GM19023 (cell line): ENCODE results near the gene SRGAP2B.
"Not testable (repeated sequence)": the region's sequence is repeated elsewhere in the genome, so short reads cannot be mapped to it uniquely, and the experiment has no call there.

Experiments
- ATAC-seq: cut with Tn5 transposase; IDR thresholded peaks from one replicate; pipeline ENCODE4 v1.9.1; 2021; ENCODE audit warnings: mild to moderate bottlenecking, moderate library complexity; ENCODE audit not compliant: unreplicated experiment

Gene SRGAP2B

GRCh38 chr1:144917154-144918026, 177.7 kb downstream of the SRGAP2B start:
- not testable (repeated sequence) for ATAC-seq

- not testable (repeated sequence) for ATAC-seq
These were observed 181.0 kb downstream of the SRGAP2B start for GRCh38 chr1:144913977-144914734.

GRCh38 chr1:144913458-144913857, 181.7 kb downstream of the SRGAP2B start:
- not testable (repeated sequence) for ATAC-seq

- ATAC-seq = not testable (repeated sequence)
These were observed 184.4 kb downstream of the SRGAP2B start for GRCh38 chr1:144910729-144911128.

- ATAC-seq = not testable (repeated sequence)
These were observed 194.3 kb downstream of the SRGAP2B start for GRCh38 chr1:144900841-144901240.

- not testable (repeated sequence) for ATAC-seq
These were observed 200.5 kb downstream of the SRGAP2B start for GRCh38 chr1:144894454-144895201.

GRCh38 chr1:144893710-144894438, 201.3 kb downstream of the SRGAP2B start:
- ATAC-seq = not testable (repeated sequence)

GRCh38 chr1:144893062-144893461, 202.1 kb downstream of the SRGAP2B start:
- not testable (repeated sequence) for ATAC-seq

- ATAC-seq = not testable (repeated sequence)
These were observed 205.5 kb downstream of the SRGAP2B start for GRCh38 chr1:144889450-144890115.

- not testable (repeated sequence) for ATAC-seq
These were observed 212.1 kb downstream of the SRGAP2B start for GRCh38 chr1:144883022-144883421.

- not testable (repeated sequence) for ATAC-seq
These were observed 212.8 kb downstream of the SRGAP2B start for GRCh38 chr1:144882343-144882742.

GRCh38 chr1:144858607-144859006, 236.5 kb downstream of the SRGAP2B start:
- ATAC-seq = not testable (repeated sequence)
